DND-41 (cell line): ENCODE measurements around the gene OCA2.
"Not testable (repeated sequence)": the region's sequence is repeated elsewhere in the genome, so short reads cannot be mapped to it uniquely, and the experiment has no call there.

ENCODE experiments used
- ATAC-seq: fragments of 200-7000 bp; cut with Tn5 transposase; 3 replicates; pipeline ENCODE4 v1.9.1; 2021; ENCODE audit warnings: low read depth; ENCODE audit not compliant: insufficient read depth
- DNase-seq: peaks from one replicate; pipeline ENCODE4 v3.0.0-alpha.2; 2020
- H2AFZ ChIP-seq: 2 replicates; pipeline ENCODE4 v1.6.0; 2012; ENCODE audit warnings: low read depth, low read length
- H3K27ac ChIP-seq: 2 replicates; pipeline ENCODE4 v1.5.1; 2012; ENCODE audit warnings: low read length, inconsistent platforms
- H3K27me3 ChIP-seq: fragments of 200-600 bp; sonication (generic); 2 replicates; pipeline ENCODE4 v1.6.0; 2012; ENCODE audit warnings: low read length, mild to moderate bottlenecking, inconsistent platforms; ENCODE audit not compliant: insufficient read depth, poor library complexity
- H3K36me3 ChIP-seq: 2 replicates; pipeline ENCODE4 v1.5.1; 2012; ENCODE audit warnings: low read length, inconsistent platforms; ENCODE audit not compliant: insufficient read depth
- H3K4me1 ChIP-seq: 2 replicates; pipeline ENCODE4 v1.5.1; 2012; ENCODE audit warnings: mild to moderate bottlenecking, low read length; ENCODE audit not compliant: insufficient read depth
- H3K4me2 ChIP-seq: 2 replicates; pipeline ENCODE4 v1.6.0; 2012; ENCODE audit warnings: mild to moderate bottlenecking, moderate library complexity, low read length, inconsistent platforms; ENCODE audit not compliant: insufficient read depth
- H3K4me3 ChIP-seq, 2 experiments: fragments of 200-600 bp in 1 of 2; shearing (Covaris generic) in 1 of 2; 2 replicates each; pipeline ENCODE4 v1.5.1; 2012 to 2016; ENCODE audit warnings: inconsistent platforms in 2 of 2, low read length in 2 of 2, mild to moderate bottlenecking in 2 of 2, low read depth in 1 of 2, moderate library complexity in 1 of 2
- H3K79me2 ChIP-seq: 2 replicates; pipeline ENCODE4 v1.6.0; 2012; ENCODE audit warnings: low read length, inconsistent platforms; ENCODE audit not compliant: insufficient read depth
- H3K9ac ChIP-seq: 2 replicates; pipeline ENCODE4 v1.6.0; 2012; ENCODE audit warnings: low read depth, mild to moderate bottlenecking, inconsistent platforms, low read length, moderate library complexity
- H3K9me3 ChIP-seq: 2 replicates; pipeline ENCODE4 v1.5.1; 2012; ENCODE audit warnings: low read length, moderate library complexity, mild to moderate bottlenecking, inconsistent platforms; ENCODE audit not compliant: insufficient read depth, severe bottlenecking
- H4K20me1 ChIP-seq: 2 replicates; pipeline ENCODE4 v1.6.0; 2012; ENCODE audit warnings: low read length; ENCODE audit not compliant: insufficient read depth
- CTCF ChIP-seq: IDR thresholded peaks from 2 replicates; pipeline ENCODE4 v1.5.1; 2012; ENCODE audit warnings: borderline replicate concordance, low read length, moderate library complexity, mild to moderate bottlenecking; ENCODE audit not compliant: poor library complexity, severe bottlenecking; ENCODE audit errors: extremely low read depth
- EZH2 ChIP-seq: IDR thresholded peaks from 3 replicates; pipeline ENCODE4 v1.6.1; 2012; ENCODE audit warnings: borderline replicate concordance, low read depth, mild to moderate bottlenecking, moderate library complexity, low read length, inconsistent platforms; ENCODE audit not compliant: severe bottlenecking

Gene OCA2

GRCh38 chr15:27850981-27851857, 247.9 kb downstream of the OCA2 start:
- ATAC-seq: no peak
- no peak overlapping the region for H3K9ac ChIP-seq
- no peak overlapping the region for H3K27ac ChIP-seq
- H3K4me2 ChIP-seq: no peak overlapping the region
- H3K27me3 ChIP-seq: no peaks in the 10 kb centered on the region
- H3K9me3 ChIP-seq: no peaks in the 10 kb centered on the region
- TF ChIP-seq CTCF (no peak), EZH2 (no peak)
- no peaks in the 10 kb centered on the region for H3K36me3 ChIP-seq
- no peaks in the 10 kb centered on the region for H4K20me1 ChIP-seq
- H3K79me2 ChIP-seq: no peaks in the 10 kb centered on the region
- H3K4me3 ChIP-seq: no peak overlapping the region
- H3K4me1 ChIP-seq: no peaks in the 10 kb centered on the region
- no peak for DNase-seq
- no peak overlapping the region for H2AFZ ChIP-seq

GRCh38 chr15:27850050-27850449, 249.1 kb downstream of the OCA2 start:
- no peaks in the 10 kb centered on the region for H4K20me1 ChIP-seq
- H3K4me2 ChIP-seq: no peak overlapping the region
- no peak for DNase-seq
- H3K27ac ChIP-seq: no peak overlapping the region
- no peak overlapping the region for H3K9ac ChIP-seq
- H3K27me3 ChIP-seq: no peaks in the 10 kb centered on the region
- H3K9me3 ChIP-seq: no peaks in the 10 kb centered on the region
- H3K4me1 ChIP-seq: no peaks in the 10 kb centered on the region
- ATAC-seq: no peak
- no peak for TF ChIP-seq CTCF
- TF ChIP-seq EZH2: no peak
- no peak overlapping the region for H2AFZ ChIP-seq
- no peak overlapping the region for H3K4me3 ChIP-seq
- H3K36me3 ChIP-seq: no peaks in the 10 kb centered on the region
- no peaks in the 10 kb centered on the region for H3K79me2 ChIP-seq

- not testable (repeated sequence) for H3K27ac ChIP-seq, H3K79me2 ChIP-seq, DNase-seq, ATAC-seq, H2AFZ ChIP-seq, H4K20me1 ChIP-seq, H3K36me3 ChIP-seq, H3K9ac ChIP-seq, H3K4me2 ChIP-seq, H3K4me3 ChIP-seq, H3K9me3 ChIP-seq, H3K4me1 ChIP-seq, H3K27me3 ChIP-seq
Observed at GRCh38 chr15:27848936-27849335, 250.2 kb downstream of the OCA2 start.

- DNase-seq (no peak), ATAC-seq (no peak)
- no peak for TF ChIP-seq EZH2
- TF ChIP-seq CTCF: no peak
- Histone ChIP-seq H4K20me1 (no peaks in the 10 kb centered on the region), H3K79me2 (no peaks in the 10 kb centered on the region), H3K9me3 (no peaks in the 10 kb centered on the region), H3K4me1 (no peaks in the 10 kb centered on the region), H3K4me3 (no peak overlapping the region), H3K9ac (no peak overlapping the region), H3K27me3 (no peaks in the 10 kb centered on the region), H2AFZ (no peak overlapping the region), H3K4me2 (no peak overlapping the region), H3K27ac (no peak overlapping the region), H3K36me3 (no peaks in the 10 kb centered on the region)
Observed at GRCh38 chr15:27847775-27848710, 251.1 kb downstream of the OCA2 start.
